ENCODE data around the gene NDST3.

GRCh38 chr4:118036336-118036735, 2.0 kb downstream of the NDST3 start:
- TF ChIP-seq CTCF (IDR thresholded peaks at IDR 0.05; ENCODE audit: low read depth, low read length) = no peak
- no peak for TF ChIP-seq POLR2A (IDR thresholded peaks at IDR 0.05; ENCODE audit: extremely low read depth, insufficient read length)
- no peak for TF ChIP-seq MAX (IDR thresholded peaks at IDR 0.05; ENCODE audit: low read depth, low read length)

All from NB4 (cell line).